HG02884 (cell line): ENCODE measurements around the gene QPCT.
A peak's percentile ranks its signal among the peaks of the same experiment; 100 is the strongest.
"Not testable (repeated sequence)": the region's sequence is repeated elsewhere in the genome, so short reads cannot be mapped to it uniquely, and the experiment has no call there.

ENCODE experiments used
- ATAC-seq: cut with Tn5 transposase; IDR thresholded peaks from one replicate; pipeline ENCODE4 v1.9.1; 2021; ENCODE audit warnings: mild to moderate bottlenecking, moderate library complexity; ENCODE audit not compliant: unreplicated experiment

QPCT gene

DNA sequence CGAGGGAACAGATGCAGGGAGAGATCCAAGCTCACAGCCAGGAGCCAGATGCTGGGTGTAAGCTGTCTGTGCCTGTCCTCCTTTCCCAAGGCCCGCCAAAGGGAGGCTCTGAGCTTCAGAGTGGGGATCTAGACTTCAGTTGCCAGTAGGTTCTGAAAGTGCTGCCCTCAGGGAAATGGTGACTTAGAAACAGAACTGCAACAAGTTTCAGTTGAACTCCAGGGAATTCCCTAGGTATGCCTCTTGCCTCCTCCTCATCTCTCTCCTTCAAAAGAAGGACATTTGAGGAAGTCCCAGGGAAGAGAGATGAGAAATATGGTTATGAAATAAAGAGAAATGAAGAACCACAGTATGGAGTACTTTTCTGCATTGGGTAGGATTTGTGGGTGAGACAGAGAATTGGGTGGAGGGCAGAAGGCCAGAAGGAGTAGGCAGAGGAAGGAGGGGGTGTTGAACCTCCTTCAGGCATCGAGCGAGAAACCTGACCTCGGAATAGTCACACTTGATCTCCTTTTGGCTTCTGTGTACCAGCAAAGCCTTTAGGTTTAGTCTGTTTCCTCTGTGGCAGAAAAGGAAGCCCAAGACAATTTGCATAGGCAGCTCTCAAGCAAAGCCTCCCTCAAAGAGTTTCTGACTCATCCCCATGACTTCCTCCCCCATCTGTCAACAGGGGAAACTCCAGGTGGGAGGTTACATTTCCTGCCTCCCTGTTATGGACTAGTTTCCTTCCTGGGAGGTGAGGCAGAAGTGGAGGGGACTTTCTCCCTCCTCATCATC, 45.7 kb downstream of the QPCT start:
- peak; percentile 94 for ATAC-seq

- ATAC-seq: peak; percentile 3
Measured at GRCh38 chr2:37390777-37391176, 46.3 kb downstream of the QPCT start.

DNA sequence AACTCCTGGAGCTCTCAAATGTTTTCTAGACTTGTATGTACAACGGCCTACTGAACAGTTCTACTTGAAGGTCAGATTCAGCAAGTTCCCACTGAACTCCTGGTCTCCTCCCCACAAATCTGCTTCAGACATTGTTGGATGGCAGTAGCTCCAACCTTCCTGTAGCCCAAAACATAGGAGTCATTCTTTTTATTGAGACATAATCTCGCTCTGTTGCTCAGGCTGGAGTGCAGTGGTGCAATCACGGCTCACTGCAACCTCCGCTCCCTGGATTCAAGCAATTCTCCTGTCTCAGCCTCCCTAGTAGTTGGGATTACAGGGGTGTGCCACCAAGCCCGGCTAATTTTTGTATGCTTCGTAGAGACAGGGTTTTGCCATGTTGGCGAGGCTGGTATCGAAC, 47.3 kb downstream of the QPCT start:
- no peak for ATAC-seq

GRCh38 chr2:37392428-37392827, 48.0 kb downstream of the QPCT start:
- no peak for ATAC-seq

DNA sequence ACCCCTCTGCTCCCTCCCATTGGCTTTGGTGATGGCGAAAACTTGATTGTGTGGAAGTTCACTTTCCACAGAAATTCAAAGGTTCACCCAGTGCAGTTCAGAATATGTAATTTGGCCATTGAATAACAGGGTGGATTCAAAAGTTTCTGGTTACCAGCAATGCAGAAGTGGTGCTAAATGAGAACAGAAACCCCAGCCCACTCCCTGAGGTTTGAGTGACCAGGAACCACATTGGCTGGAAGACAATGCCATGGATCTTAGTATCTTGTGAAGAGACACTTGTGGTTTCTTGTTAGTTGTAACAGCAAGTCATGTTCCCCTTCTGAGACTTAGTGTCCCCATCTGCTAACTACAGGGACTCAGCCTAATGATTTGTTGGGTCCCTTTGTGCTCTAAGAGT, 49.8 kb downstream of the QPCT start:
- no peak for ATAC-seq

DNA sequence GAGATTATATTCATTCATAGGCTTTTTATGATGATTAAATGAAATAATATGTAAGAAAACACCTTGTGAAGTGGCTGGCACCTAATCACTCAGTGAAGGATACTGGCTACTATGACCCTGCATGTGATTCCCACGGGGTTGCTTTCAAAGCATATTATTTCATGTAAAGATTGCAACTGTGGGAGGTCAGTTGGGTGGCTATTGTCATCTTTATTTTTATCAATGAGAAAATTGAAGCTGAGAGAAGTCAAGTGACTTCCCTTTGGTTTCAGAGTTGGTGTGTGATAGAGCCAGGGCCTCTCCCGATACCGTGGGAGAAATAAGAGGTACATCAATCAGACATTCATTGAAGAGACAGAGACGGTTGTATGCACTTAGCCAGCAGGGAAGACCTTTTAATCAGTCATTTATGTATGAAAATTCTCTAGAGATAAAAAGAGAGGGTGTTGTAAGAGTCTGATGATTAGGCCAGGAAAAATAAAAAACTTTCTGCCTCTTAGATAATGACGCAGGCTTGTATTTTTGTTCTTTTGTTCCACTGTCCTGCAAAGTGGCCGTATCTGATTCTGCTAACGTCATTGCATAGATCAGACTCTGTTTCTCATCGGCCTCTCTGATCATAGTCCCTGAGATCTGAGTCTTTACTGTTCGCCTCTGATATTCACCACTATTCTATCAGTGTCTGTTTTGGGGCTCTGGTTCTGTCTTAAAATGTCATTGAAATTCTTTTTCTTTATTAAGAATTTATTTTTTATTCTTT, 50.5 kb downstream of the QPCT start:
- ATAC-seq: no peak

DNA sequence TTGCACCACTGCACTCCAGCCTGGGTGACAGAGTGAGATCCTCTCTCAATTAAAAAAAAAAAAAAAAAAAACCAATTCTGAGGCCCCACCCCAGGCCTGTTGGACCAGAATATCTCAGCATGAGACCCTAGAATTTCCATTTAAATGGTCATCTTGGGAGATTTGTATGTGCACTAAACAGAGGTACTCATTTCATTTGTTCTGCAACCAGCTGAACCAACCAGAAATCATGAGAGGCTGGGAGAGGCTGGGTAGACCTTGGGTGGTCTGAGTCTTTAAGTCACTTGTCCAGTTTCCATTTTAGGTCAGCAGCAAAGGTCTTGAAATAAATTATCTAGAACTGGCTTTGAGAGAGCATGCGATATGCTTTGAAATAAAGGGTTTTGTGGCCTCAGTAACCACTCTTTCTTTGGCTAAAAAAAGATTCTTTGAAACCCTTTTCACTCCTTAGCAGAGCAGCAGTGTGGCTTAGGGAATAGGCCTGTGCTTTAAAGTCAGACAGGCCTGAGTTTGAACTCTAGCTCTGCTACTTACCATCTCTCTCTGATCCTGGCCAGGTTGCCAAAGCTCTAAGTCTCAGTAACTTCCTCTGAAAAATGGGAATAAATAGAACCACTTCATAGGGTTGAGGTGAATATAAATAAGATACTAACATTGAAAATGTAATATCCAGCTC, 52.6 kb downstream of the QPCT start:
- no peak for ATAC-seq

- ATAC-seq: no peak
Measured at GRCh38 chr2:37398990-37399389, 54.6 kb downstream of the QPCT start.

GRCh38 chr2:37400041-37400440, 55.6 kb downstream of the QPCT start:
- no peak for ATAC-seq

DNA sequence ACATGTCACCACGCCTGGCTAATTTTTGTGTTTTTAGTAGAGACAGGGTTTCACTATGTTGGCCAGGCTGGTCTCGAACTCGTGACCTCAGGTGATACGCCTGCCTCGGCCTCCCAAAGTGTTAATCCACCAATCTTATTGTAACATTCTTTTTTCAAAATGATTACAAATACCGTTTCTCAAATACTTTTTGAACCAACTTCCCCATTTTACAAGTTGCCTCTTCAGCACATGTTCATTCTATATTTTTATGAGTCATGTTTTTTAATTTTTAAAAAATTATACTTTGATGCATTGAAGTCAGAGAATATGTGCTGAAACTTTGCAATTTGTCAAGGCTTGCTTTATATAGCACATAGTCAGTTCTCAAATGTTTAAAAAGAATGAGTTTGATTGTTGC, 58.2 kb downstream of the QPCT start:
- ATAC-seq: no peak

DNA sequence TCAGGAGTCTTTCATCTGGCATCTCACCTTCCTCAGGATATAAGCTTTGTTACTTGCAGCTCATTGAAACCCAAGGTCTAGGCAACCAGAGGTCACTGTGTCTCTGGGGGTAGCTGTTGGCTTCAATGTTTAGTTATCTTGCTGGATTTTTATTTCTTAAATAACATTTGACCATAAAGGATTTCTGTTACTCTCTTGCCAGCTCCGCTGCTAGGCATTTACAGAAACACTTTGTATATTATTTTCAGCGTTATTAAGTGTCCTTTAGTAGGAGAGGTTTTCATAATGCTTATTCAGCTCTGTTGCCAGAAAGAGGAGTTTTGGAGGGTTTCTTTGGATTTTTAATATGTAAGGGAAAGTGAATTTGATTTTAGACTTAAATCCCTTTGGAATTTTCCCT, 61.4 kb downstream of the QPCT start:
- no peak for ATAC-seq

- ATAC-seq: no peak
Measured at GRCh38 chr2:37412231-37412630, 67.8 kb downstream of the QPCT start.

DNA sequence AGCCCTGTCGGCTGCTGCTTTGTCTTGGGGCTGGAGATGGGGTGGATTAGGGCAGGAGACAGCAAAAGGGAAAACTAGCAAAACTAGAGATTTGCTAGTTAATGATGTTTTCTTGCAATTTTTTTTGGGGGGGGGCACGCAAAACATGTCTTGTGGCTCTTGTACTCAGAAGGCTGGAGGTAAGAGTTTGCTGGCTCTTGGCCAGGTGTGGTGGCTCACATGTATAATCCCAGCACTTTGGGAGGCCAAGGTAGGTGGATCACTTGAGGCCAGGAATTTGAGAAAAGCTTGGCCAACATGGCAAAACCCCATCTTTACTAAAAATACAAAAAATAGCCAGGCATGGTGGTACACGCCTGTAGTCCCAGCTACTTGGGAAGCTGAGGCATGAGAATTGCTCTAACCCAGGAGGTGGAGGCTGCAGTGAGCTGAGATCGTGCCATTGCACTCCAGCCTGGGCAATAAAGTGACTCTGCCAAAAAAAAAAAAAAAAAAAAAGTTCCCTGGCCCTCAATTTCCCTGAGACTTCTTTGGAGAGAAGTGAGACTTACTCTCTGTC, 69.6 kb downstream of the QPCT start:
- ATAC-seq: not testable (repeated sequence)

DNA sequence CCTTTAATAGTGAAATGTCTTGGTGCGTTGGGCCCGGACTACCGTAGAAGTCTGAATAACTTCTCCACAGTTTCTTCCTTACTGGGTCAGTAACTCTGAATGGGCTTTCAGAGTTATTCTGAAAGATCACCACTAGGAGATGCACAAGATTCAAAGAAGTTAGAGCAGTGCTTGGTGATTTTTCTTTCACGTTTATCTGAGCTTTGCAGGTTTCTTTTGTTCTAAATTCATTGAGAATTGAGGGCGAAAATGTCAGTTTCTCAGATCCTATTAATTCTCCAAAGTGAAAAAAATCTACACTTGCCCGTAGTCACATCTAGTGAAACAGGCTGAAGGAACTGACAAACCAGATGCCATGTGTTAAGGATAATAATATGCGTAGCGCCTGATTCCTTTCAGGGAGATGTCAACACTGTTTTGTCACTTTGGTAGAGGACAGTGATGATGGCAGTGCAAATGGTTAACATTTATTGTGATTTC, 70.1 kb downstream of the QPCT start:
- ATAC-seq: no peak

- ATAC-seq: no peak
Measured at GRCh38 chr2:37415128-37415820, 70.8 kb downstream of the QPCT start.

DNA sequence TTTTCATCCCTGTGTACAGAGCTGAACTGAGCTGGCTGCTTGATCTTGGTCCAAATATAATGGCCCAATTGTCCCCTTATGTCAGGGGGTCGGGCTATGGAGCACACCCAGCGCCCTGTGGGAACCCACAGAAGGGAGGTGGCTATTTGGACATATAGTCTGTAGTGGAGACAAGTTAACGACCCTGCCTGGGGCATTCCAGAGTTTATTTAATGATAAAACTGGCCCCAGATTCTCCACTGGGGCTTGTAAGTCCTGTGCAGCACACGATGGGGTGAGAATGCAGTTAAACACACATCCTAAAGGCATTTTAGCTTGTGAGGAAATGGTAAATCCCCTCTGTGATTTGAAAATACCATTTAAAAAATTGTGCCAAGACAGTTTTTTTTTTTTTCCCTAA, 72.9 kb downstream of the QPCT start:
- ATAC-seq: no peak

- no peak for ATAC-seq
Measured at GRCh38 chr2:37418956-37419355, 74.5 kb downstream of the QPCT start.

- ATAC-seq: no peak
Measured at GRCh38 chr2:37421686-37422085, 77.3 kb downstream of the QPCT start.

DNA sequence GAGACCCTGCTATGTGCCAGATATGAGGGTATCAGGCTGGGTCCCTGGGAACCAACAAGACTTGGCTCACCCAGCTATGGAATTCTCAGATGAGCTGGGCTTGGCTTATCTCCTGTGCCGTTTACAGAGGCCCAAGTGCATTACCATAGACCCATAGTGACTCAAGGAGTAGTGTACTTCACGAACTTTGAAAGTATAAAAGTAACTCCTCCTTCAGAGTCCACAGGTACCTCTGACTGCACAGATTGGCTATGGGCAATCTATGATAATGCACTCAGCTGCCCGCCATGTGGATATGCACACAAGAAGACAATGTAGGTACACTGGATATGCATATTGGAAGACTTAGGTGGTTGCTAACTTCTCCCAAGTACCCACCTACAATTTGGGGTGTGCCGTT, 78.4 kb downstream of the QPCT start:
- ATAC-seq: no peak
